Spleen (tissue), 11 donors: ENCODE data around the gene GNB1L. TPM values are rescaled to one million over a fixed set of nuclear protein-coding genes. Genes with fewer than 3 reads are reported as not detected.

Experiments used
- DNase-seq: peaks from one replicate; pipeline ENCODE4 v3.0.0-alpha.2; 2020
- H3K27ac ChIP-seq, 8 donors: fragments of 200-600 bp; sonication (generic) in 7 of 8; 1 replicate in 4 of 8; 2 replicates in 4 of 8; pipeline versions ENCODE4 v1.5.0 to v1.8.0; 2016 to 2021; ENCODE audit warnings: inconsistent platforms in 4 of 8, mild to moderate bottlenecking in 4 of 8, moderate library complexity in 1 of 8
- H3K27me3 ChIP-seq, 7 donors: fragments of 200-600 bp; sonication (generic) in 6 of 7; replicated peaks in 1 of 7; 1 replicate in 4 of 7; 2 replicates in 3 of 7; pipeline versions ENCODE4 v1.5.0 to v1.8.0; 2016 to 2021; ENCODE audit warnings: inconsistent platforms in 3 of 7, mild to moderate bottlenecking in 1 of 7
- H3K36me3 ChIP-seq, 6 donors: fragments of 200-600 bp; sonication (generic) in 5 of 6; 1 replicate in 4 of 6; 2 replicates in 2 of 6; pipeline versions ENCODE4 v1.5.0 to v1.8.0; 2016 to 2021; ENCODE audit warnings: inconsistent platforms in 2 of 6
- H3K4me1 ChIP-seq, 6 donors: fragments of 200-600 bp; sonication (generic) in 5 of 6; 1 replicate in 3 of 6; 2 replicates in 3 of 6; pipeline versions ENCODE4 v1.5.0 to v1.8.0; 2016 to 2021; ENCODE audit warnings: inconsistent platforms in 3 of 6
- H3K4me3 ChIP-seq, 8 donors: fragments of 200-600 bp; sonication (generic) in 7 of 8; 1 replicate in 4 of 8; 2 replicates in 4 of 8; pipeline versions ENCODE4 v1.5.0 to v1.8.0; 2016 to 2021; ENCODE audit warnings: inconsistent platforms in 4 of 8, mild to moderate bottlenecking in 4 of 8, moderate library complexity in 2 of 8
- H3K9me3 ChIP-seq, 8 donors: fragments of 200-600 bp; sonication (generic) in 7 of 8; 1 replicate in 4 of 8; 2 replicates in 4 of 8; pipeline versions ENCODE4 v1.5.0 to v1.8.0; 2016 to 2021; ENCODE audit warnings: inconsistent platforms in 4 of 8
- CTCF ChIP-seq, 11 experiments: fragments of 200-600 bp in 7 of 11; fragments of 450-650 bp in 4 of 11; sonication (generic) in 4 of 11; IDR thresholded peaks in 8 of 11; conservative IDR thresholded peaks in 3 of 11; 1 replicate in 7 of 11; 2 replicates in 4 of 11; pipeline versions ENCODE4 v1.4.0 to v1.8.0; 2016 to 2021; ENCODE audit warnings: antibody characterized with exemption in 11 of 11, inconsistent platforms in 4 of 11, mild to moderate bottlenecking in 1 of 11
- POLR2A ChIP-seq, 3 donors: fragments of 450-650 bp; IDR thresholded peaks; one replicate each; pipeline ENCODE4 v1.5.1; 2017; ENCODE audit warnings: antibody characterized with exemption in 3 of 3, mild to moderate bottlenecking in 1 of 3
- POLR2AphosphoS5 ChIP-seq, 3 donors: sonication (generic); formaldehyde crosslinking; IDR thresholded peaks; one replicate each; pipeline ENCODE4 v1.5.1; 2017; ENCODE audit warnings: antibody characterized with exemption in 3 of 3
- WGBS, 5 donors: extraction: QIAGEN DNeasy Blood & Tissue Kit in 3 of 5; methylation state at CpG; one replicate each; pipeline versions ENCODE4 v1.1.5 to v1.1.7; 2013 to 2018; 5-methylcytosine and 5-hydroxymethylcytosine counted together
- intact Hi-C: fragments of 100-400 bp; cut with DNase I; formaldehyde crosslinking; loops from one replicate; pipeline ENCODE4 v1.15.0; 2023; ENCODE audit warnings: low total_unique reads
- polyA plus RNA-seq, 3 donors: library from polyadenylated mRNA; stranded (reverse); fragments of 200-250 nt; gene quantifications; one replicate each; pipeline ENCODE4 v1.2.1, GENCODE V29; 2013
- total RNA-seq, 7 donors: library from RNA; depleted of rRNA in 3 of 7; stranded (reverse); fragments of >200 nt in 3 of 7; fragmentation: NEBNext Ultra II Directional in 4 of 7; extraction: Animal tissue kit (Norgen Biotek cat#: 25700) in 4 of 7; gene quantifications; one replicate each; pipeline versions ENCODE4 v1.1.0 to v1.2.1, GENCODE V29; 2016 to 2021
- donor health status: healthy with polysubstance abuse.
- donor health status: DM: no; HTN: no; CAD: no; lungs with moderate emphysema.
- donor health status: DM: no; HTN: no; CAD: no.
- donor health status: Bipolar disorder and iron deficiency.
- donor health status: healthy.
- donor health status: DM: no; HTN: no; CAD: no.
- donor health status: DM: yes; HTN: yes; CAD: no.

The GNB1L gene
- total and polyA plus RNA-seq, 10 donors, result 5.7 to 10.4 (median 7.9) TPM

DNA sequence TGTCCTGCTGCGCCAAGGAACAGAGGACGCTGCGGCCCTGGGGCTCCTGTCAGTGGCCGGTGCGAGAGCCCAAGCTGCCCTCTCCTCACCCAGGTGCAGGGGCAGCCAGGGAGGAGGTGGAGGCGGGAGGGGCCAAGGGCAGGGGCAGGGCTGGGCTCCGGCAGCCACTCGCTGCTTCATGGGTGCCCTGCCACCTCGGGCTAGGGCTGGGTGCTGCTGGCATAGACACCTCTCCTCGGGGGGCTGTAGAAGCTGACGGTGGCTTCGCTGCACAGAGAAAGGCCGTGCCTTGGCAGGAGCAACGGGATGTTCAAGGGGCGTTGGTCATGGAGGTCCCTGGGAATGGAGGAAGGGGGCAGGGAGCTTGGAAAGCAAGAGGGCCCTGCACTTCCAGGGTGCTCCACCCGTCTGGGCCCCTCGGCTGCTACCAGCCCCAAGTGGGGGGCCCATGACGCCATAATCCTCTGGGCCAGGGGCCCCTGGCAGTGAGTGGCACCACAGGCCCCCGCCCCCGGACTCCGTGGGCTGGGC lies 95.7 kb downstream of the GNB1L start:
- Histone ChIP-seq H3K4me3 (peak overlapping the region in 1 of 8 donors; percentile 28), H3K4me1 (peaks cover 21 to 67% (median 55%) of the 10 kb centered on the region in 6 donors), H3K9me3 (no peaks in the 10 kb centered on the region), H3K27ac (no peak overlapping the region), H3K27me3 (peaks cover 19 to 98% (median 90%) of the 10 kb centered on the region in 7 donors), H3K36me3 (no peaks in the 10 kb centered on the region)
- TF ChIP-seq POLR2AphosphoS5 (IDR thresholded peaks at IDR 0.05), result no peak
- TF ChIP-seq CTCF (IDR thresholded peaks at IDR 0.05 in 8 of 11, conservative IDR thresholded peaks at IDR 0.05 in 3 of 11), result no peak
- no peak for TF ChIP-seq POLR2A (IDR thresholded peaks at IDR 0.05)
- DNase-seq, result no peak
- intact Hi-C loops, result no loop called here
- WGBS, 5 donors, result 0 to 13% (median 11%) methylated on average over 2 to 21 of the region's 21 CpGs

DNA sequence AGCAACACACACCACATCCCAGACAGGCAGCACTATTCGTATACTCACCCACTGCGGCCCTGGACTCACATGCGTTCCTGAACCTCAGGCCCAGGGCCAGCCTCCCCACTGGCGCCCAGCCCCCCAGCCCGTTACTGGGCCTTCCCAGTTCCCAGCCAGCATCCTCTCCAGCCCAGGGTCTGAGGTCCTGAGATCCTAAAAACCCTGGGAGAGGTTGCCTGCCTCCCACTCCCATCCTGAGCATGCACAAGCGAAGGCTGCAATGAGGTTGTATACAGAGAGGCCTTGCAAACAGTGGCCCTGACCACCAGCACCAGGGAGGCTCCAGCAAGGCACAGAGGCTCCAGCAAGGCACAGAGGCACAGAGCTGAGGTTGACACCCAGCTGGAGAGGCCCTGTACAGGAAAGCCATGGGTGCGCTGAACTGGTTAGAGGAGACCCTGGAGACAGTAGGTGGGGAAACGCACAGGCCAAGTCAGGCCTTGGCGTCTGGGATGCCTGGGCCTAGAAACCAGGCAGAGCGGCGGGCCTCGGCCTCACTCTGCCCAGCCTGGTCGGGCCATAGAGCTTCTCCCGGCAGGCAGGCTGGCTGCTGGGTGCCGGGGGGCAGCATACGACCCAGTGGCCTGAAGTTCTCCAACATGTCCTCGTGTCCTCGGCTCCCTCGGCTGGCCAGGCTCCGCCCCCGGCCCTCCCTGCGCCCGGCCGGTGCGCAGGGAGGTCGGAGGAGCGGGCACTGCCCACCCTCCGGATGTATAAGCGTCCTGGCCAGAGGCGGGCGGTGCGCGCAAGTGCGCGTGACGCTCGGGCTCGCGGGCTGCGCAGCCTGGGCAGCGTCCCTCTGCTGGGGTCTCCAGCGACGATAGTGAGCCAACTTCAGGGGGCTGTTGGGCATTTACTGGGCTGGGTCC lies 96.4 kb downstream of the GNB1L start:
- H3K9me3 ChIP-seq, result no peaks in the 10 kb centered on the region
- H3K4me3 ChIP-seq, result peak overlapping the region in 1 of 8 donors; percentile 28
- 40 to 47% (median 41%) methylated on average over 22 to 43 of the region's 43 CpGs for WGBS, 5 donors
- peaks cover 21 to 67% (median 55%) of the 10 kb centered on the region in 6 donors for H3K4me1 ChIP-seq
- intact Hi-C loops, result no loop called here
- H3K27me3 ChIP-seq, result peaks cover 19 to 98% (median 90%) of the 10 kb centered on the region in 7 donors
- TF ChIP-seq POLR2AphosphoS5 (IDR thresholded peaks at IDR 0.05), result no peak
- TF ChIP-seq POLR2A (IDR thresholded peaks at IDR 0.05), result no peak
- no peak for TF ChIP-seq CTCF (IDR thresholded peaks at IDR 0.05 in 8 of 11, conservative IDR thresholded peaks at IDR 0.05 in 3 of 11)
- H3K36me3 ChIP-seq, result no peaks in the 10 kb centered on the region
- no peak overlapping the region for H3K27ac ChIP-seq
- no peak for DNase-seq

DNA sequence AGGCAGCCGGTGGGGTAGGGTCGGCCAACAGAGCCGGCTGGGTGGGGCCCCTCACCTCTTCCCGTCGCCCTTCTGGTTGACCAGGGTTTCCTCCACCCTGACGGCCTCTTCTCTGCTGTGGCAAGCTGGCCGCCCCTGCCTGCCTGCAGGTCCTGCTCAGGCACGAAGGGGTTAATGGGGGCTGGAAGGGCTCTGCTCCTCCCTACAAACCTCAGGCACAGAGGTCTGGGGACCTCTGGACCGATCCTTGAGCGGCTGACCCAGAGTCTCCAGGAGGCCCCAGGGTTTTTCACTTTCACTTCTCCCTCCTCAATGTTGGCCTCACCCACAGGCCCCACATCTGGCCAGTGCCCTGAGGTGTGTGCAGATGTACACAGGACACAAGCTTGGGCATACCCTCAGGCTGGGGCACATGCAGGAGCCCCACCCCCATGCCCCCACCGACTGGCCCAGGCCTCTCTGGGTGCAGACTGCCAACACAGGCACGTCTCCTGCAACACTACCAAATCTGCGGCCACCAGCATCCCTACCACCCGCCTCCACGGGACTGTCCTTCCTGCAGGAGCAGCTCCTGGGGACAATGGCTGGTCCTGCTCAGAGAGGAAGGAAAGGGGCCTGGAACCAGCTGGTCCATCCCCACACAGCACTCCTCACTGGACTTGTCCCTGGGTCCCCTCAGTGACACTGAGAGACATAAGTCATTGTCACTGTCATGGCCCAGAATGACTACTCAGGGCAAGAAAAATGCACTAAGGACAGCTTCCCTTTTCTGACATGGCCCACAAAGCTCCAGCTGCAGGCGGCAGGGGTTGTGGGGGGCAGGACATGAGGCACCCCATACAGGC lies 97.3 kb downstream of the GNB1L start:
- Histone ChIP-seq H3K9me3 (no peaks in the 10 kb centered on the region), H3K36me3 (no peaks in the 10 kb centered on the region), H3K27ac (no peak overlapping the region), H3K4me1 (peaks cover 21 to 67% (median 55%) of the 10 kb centered on the region in 6 donors), H3K27me3 (peaks cover 19 to 98% (median 86%) of the 10 kb centered on the region in 7 donors), H3K4me3 (peak overlapping the region in 7 of 8 donors; percentile 13 to 66 (median 33))
- TF ChIP-seq CTCF (IDR thresholded peaks at IDR 0.05 in 8 of 11, conservative IDR thresholded peaks at IDR 0.05 in 3 of 11) (no peak), POLR2A (IDR thresholded peaks at IDR 0.05) (no peak), POLR2AphosphoS5 (IDR thresholded peaks at IDR 0.05) (no peak)
- intact Hi-C loops, result no loop called here
- 20 to 32% (median 26%) methylated on average over 12 to 16 of the region's 16 CpGs for WGBS, 5 donors
- DNase-seq, result no peak
